Spleen (tissue), 3 donors: ENCODE results near the gene PTTG1.

Source experiments
- POLR2A ChIP-seq, 3 donors: fragments of 450-650 bp; IDR thresholded peaks; one replicate each; pipeline ENCODE4 v1.5.1; 2017; ENCODE audit warnings: antibody characterized with exemption in 3 of 3, mild to moderate bottlenecking in 1 of 3
- POLR2AphosphoS5 ChIP-seq, 3 donors: sonication (generic); formaldehyde crosslinking; IDR thresholded peaks; one replicate each; pipeline ENCODE4 v1.5.1; 2017; ENCODE audit warnings: antibody characterized with exemption in 3 of 3

DNA sequence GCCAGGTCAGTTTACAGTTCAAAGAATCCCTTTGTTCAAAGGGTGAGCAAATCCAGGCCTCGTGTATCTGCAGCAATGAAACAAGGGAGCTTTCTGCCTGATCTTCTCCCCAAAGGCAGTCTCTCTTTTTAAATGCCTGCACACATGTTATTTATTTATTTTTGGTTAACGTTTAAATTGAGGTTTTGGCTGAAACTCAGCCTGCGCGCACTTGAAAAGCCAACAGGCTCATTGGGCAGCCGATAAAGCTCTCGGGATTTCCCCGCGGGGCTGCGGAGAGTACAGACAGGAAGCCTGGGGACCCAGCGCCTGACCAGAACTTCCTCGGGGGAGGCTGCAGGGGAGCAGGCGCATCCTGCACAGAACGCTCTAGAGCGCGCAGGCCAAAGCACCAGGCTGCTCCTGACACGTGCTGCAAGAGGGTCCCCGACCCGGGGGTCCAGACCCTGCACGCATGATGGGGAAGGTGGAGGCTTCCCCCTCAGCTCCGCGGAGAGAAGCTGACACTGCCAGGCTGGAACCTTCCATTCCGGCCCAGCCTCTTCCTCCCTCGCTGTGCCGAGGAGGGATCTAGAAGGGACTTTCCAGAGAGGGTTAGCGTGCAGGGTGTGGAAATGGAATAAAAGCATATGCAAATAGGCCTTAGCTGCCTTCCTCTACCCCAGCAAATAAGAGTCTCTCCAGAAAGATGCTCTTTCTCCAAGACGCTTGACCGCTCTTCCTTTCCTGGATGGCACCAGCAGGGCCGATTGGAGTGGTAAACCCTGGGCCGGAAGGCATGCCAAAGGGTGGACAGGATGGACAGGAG, 46.1 kb downstream of the PTTG1 start:
- TF ChIP-seq POLR2A (IDR thresholded peaks at IDR 0.05) (no peak), POLR2AphosphoS5 (IDR thresholded peaks at IDR 0.05) (peak; percentile 56 to 83 (median 80))
